Type B pancreatic cell (in vitro differentiated cells): Measurements from ENCODE around the gene PHYHD1. TPM values are rescaled to one million over a fixed set of nuclear protein-coding genes. Genes with fewer than 3 reads are reported as not detected.

Experiments used
- DNase-seq: peaks from one replicate; pipeline ENCODE4 v3.0.0; 2021; ENCODE audit warnings: mixed read lengths; ENCODE audit not compliant: unreplicated experiment; ENCODE audit errors: extremely low spot score
- H3K27ac Mint-ChIP-seq: 2 replicates; pipeline ENCODE4 v1.8.0; 2021; ENCODE audit warnings: mild to moderate bottlenecking, mixed read lengths
- H3K27me3 Mint-ChIP-seq: 2 replicates; pipeline ENCODE4 v1.8.0; 2021; ENCODE audit warnings: mixed read lengths
- H3K36me3 Mint-ChIP-seq: 2 replicates; pipeline ENCODE4 v1.8.0; 2021; ENCODE audit warnings: mixed read lengths
- H3K4me1 Mint-ChIP-seq: one replicate; pipeline ENCODE4 v1.8.0; 2021; ENCODE audit warnings: mixed read lengths; ENCODE audit not compliant: unreplicated experiment
- H3K4me3 Mint-ChIP-seq: 2 replicates; pipeline ENCODE4 v1.8.0; 2021; ENCODE audit warnings: mild to moderate bottlenecking, mixed read lengths
- H3K9me3 Mint-ChIP-seq: 2 replicates; pipeline ENCODE4 v1.8.0; 2021; ENCODE audit warnings: mixed read lengths
- total RNA-seq: library from RNA; stranded (reverse); gene quantifications from 2 replicates; pipeline ENCODE4 v1.2.1, GENCODE V29; 2021; ENCODE audit warnings: low replicate concordance
- TF ChIP-seq, protein P1 (sequence below): fragments of 200-600 bp; sonication (generic); conservative IDR thresholded peaks from 2 replicates; pipeline ENCODE4 v1.5.0; 2021; ENCODE audit warnings: antibody characterized with exemption, mild to moderate bottlenecking

The PHYHD1 gene
- total RNA-seq, 1 donor from 2014 or later: 14.3 TPM

DNA sequence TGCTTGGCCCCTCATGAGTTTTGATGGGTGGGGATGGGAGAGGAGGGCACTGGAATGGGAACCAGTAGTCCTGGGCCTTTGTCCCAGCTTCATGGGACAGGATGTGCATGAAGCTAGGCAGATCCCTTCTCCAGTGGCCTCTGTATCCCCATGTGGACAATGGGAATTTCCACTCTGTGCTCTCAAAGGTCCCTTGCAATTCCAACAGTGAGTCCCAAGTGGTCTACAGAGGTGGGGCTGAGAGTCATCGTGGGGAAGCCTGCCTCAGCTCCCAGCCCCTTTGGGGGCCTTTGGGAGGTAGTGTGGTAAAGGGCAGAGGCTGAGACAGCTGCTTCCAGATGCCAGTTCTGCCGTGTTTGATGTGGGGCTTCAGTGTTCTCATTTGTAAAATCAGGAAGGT lies 1.9 kb upstream of the PHYHD1 start:
- no peaks in the 10 kb centered on the region for H3K27me3 Mint-ChIP-seq
- H3K4me1 Mint-ChIP-seq: peaks cover 10% of the 10 kb centered on the region
- H3K9me3 Mint-ChIP-seq: no peaks in the 10 kb centered on the region
- peak overlapping the region; percentile 52 for H3K4me3 Mint-ChIP-seq
- no peak overlapping the region for H3K27ac Mint-ChIP-seq
- DNase-seq: no peak
- H3K36me3 Mint-ChIP-seq: peaks cover 4% of the 10 kb centered on the region
- TF ChIP-seq, protein P1, sequence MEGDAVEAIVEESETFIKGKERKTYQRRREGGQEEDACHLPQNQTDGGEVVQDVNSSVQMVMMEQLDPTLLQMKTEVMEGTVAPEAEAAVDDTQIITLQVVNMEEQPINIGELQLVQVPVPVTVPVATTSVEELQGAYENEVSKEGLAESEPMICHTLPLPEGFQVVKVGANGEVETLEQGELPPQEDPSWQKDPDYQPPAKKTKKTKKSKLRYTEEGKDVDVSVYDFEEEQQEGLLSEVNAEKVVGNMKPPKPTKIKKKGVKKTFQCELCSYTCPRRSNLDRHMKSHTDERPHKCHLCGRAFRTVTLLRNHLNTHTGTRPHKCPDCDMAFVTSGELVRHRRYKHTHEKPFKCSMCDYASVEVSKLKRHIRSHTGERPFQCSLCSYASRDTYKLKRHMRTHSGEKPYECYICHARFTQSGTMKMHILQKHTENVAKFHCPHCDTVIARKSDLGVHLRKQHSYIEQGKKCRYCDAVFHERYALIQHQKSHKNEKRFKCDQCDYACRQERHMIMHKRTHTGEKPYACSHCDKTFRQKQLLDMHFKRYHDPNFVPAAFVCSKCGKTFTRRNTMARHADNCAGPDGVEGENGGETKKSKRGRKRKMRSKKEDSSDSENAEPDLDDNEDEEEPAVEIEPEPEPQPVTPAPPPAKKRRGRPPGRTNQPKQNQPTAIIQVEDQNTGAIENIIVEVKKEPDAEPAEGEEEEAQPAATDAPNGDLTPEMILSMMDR: no peak

DNA sequence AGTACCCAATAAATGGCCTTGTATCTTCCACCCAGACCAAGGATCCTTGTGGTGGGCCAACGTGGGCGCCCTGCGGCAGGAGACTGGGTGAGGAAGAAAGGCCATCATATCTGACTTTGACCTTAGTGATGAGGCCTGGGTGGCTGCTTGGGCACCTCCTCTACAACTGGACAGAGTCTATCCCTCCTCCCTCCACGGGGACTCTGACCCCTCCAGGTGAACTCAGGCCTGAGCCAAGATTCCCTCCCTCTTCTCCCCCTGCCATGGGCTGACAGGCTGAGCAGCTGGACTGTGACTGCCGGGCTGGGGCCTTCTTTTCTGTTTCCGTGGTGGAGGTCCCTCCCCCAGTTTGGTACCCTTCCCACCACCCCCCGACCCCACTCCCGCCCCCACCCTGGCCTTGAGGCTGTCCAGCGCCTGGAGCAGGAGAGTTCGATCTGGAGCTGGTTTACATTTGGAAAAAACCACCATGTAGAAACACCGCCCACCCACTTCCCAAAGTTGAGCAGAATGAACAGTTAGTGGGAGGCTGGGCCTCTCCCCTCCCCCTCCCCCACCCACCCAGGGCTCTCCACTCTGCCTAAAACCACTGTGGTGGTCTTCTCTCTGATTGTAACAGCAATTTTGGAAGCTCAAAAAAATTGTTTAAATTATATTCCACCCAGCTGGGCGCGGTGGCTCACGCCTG lies 1.2 kb upstream of the PHYHD1 start:
- Mint-ChIP-seq H3K27ac (no peak overlapping the region), H3K4me3 (no peak overlapping the region), H3K36me3 (peaks cover 4% of the 10 kb centered on the region), H3K27me3 (no peaks in the 10 kb centered on the region), H3K4me1 (peaks cover 10% of the 10 kb centered on the region), H3K9me3 (no peaks in the 10 kb centered on the region)
- TF ChIP-seq, protein P1: no peak
- no peak for DNase-seq

DNA sequence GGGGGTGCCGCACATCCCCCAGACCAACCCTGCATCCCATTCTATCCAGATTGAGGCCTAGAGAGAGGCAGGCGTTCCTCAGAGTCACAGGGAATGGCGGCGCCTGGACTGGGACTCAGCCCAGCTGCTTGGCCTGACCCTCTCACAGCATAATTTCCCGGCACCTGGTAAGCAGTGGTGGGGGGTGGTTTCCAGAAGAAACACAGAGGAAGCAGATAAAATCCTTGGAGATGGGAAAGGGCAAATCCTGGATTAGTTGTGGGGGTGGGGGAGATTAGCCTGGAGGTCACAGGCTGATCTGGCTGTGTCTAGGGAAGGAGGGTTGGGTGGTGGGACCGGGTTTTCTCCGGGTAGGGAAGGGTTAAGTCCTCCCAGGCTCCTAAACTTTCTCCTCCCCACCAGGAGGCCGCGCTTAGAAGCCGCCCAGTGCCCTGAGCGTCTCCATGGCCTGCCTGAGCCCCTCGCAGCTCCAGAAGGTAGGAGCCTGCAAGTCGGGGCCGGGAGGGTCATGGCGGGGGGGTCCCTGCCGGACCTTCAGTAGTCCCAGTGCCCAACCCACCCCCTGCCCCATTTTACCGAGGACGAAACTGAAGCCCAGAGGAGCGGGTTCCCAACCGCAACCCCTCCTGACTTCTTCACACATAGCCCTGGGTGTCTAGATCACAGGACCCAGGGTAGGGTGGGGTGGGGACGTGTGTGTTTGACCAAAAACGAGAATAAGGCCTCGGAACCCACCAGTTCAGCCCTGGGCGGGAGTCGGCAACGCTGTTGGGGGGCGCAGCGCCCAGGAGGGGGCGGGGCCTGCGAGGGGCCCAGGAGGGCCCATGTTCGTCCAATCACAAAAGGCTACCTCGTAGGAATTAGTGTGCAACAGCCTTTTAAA lies 1.3 kb downstream of the PHYHD1 start:
- H3K27ac Mint-ChIP-seq: peak overlapping the region; percentile 83
- DNase-seq: no peak
- H3K27me3 Mint-ChIP-seq: no peaks in the 10 kb centered on the region
- H3K9me3 Mint-ChIP-seq: no peaks in the 10 kb centered on the region
- TF ChIP-seq, protein P1: peak; percentile 42
- peaks cover 10% of the 10 kb centered on the region for H3K4me1 Mint-ChIP-seq
- H3K36me3 Mint-ChIP-seq: peaks cover 4% of the 10 kb centered on the region
- peak overlapping the region; percentile 87 for H3K4me3 Mint-ChIP-seq

DNA sequence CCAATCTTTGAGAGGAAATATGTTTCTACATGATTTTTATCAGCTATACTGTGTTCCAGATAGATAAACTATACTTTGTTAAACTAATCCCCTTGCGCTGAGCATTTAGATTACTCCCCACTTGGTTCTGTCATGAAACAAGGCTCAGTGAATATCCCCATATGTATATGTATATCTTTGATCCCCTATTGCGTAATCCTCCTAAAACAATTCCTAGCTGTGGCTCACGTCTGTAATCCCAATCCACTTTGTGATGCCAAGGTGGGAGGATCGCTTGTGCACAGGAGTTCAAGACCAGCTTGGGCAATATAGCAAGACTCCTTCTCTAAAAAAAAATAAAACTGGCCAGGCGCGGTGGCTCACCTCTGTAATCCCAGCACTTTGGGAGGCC lies 2.7 kb downstream of the PHYHD1 start:
- Mint-ChIP-seq H3K27ac (peak overlapping the region; percentile 29), H3K27me3 (no peaks in the 10 kb centered on the region), H3K36me3 (no peaks in the 10 kb centered on the region), H3K4me3 (peak overlapping the region; percentile 36), H3K9me3 (no peaks in the 10 kb centered on the region), H3K4me1 (peaks cover 17% of the 10 kb centered on the region)
- no peak for DNase-seq
- TF ChIP-seq, protein P1: no peak

DNA sequence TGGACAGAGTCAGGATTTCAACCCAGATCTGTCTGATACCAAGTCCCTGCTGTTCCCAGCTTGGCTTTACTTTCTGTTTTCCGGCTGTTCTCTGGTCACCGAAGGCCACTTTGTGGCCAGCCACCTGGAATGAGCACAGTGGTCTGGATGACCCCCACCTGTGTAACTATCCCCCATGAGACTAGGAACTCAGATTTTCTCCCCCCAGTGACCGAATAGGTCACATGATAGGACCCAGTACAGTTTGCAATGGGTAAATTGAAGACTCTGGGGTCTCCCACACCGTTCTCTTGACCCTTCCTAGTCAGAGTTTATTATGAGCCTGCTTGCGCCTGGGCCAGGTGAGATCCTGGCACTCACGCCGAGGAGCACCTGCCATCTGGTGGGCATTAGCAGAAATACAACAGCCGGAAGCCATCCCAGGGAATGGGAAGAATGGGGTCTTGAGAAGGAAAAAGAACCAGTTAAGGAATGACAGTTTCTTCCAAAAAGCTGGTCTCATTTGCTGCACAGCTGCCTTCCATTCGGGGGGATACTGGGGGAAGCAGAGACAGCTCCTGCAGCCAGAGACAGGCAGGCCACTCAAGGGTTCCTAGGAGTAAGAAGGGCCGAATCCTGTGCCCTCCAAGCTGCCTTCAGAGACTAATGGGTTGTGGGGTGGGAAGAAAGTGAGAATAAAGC lies 7.1 kb downstream of the PHYHD1 start:
- no peaks in the 10 kb centered on the region for H3K9me3 Mint-ChIP-seq
- peaks cover 6% of the 10 kb centered on the region for H3K4me1 Mint-ChIP-seq
- no peak for DNase-seq
- peak overlapping the region; percentile 42 for H3K4me3 Mint-ChIP-seq
- peak overlapping the region; percentile 60 for H3K27ac Mint-ChIP-seq
- no peaks in the 10 kb centered on the region for H3K36me3 Mint-ChIP-seq
- H3K27me3 Mint-ChIP-seq: no peaks in the 10 kb centered on the region
- TF ChIP-seq, protein P1: peak; percentile 85
